HepG2 (cell line): ENCODE data around the gene GTF2H1. TPM values are rescaled to one million over a fixed set of nuclear protein-coding genes. Genes with fewer than 3 reads are reported as not detected.
A peak's percentile ranks its signal among the peaks of the same experiment; 100 is the strongest.

Experiments used
- ATAC-seq: fragments of 200-7000 bp; cut with Tn5 transposase; 3 replicates; pipeline ENCODE4 v1.9.1; 2020; ENCODE audit warnings: mild to moderate bottlenecking, moderate library complexity
- BruUV-seq: library from RNA; stranded (reverse); fragments of 400-500 nt; replicated peaks from 2 replicates; lab custom pipeline; 2021; lab: Mats Ljungman, UMichigan
- CTCF ChIA-PET: fragments of 300-600 bp; formaldehyde crosslinking; extraction: SDS; loops from one replicate; lab custom pipeline; 2021; ENCODE audit warnings: low total read pairs, inconsistent platforms, low intra/inter-chr PET ratio; lab: Yijun Ruan, JAX
- POLR2A ChIA-PET: fragments of 350-600 bp; sonication (Branson Sonifier 250); formaldehyde crosslinking; loops from one replicate; lab custom pipeline; 2020; ENCODE audit warnings: antibody characterized with exemption, inconsistent platforms; lab: Yijun Ruan, JAX
- DNase-seq: peaks from one replicate; pipeline ENCODE4 v3.0.0-alpha.2; 2015; ENCODE audit warnings: low spot score
- FAIRE-seq: peaks from 3 replicates; lab custom pipeline; 2011; peaks lifted over from hg19 to GRCh38; lab: Jason Lieb, UNC
- H2AFZ ChIP-seq: one replicate; pipeline ENCODE4 v1.6.1; 2011; ENCODE audit warnings: low read length, inconsistent platforms
- H3K27ac ChIP-seq: fragments of 300-600 bp; 3 replicates; pipeline ENCODE4 v1.8.0; 2011; ENCODE audit warnings: mixed run types, mild to moderate bottlenecking, mixed read lengths, low read length, inconsistent platforms; ENCODE audit not compliant: insufficient read depth; ENCODE audit errors: extremely low read length
- H3K27me3 ChIP-seq, 2 experiments: fragments of 200-600 bp in 1 of 2; 2 replicates in 1 of 2; 3 replicates in 1 of 2; pipeline versions ENCODE4 v1.6.0 to v1.8.0; 2011; ENCODE audit warnings: low read length in 2 of 2, mild to moderate bottlenecking in 2 of 2, moderate library complexity in 2 of 2, inconsistent platforms in 1 of 2; ENCODE audit not compliant: insufficient read depth in 2 of 2, control insufficient read depth in 1 of 2
- H3K36me3 ChIP-seq, 2 experiments: fragments of 200-600 bp in 1 of 2; replicated peaks in 1 of 2; 2 replicates in 1 of 2; 3 replicates in 1 of 2; pipeline versions ENCODE4 v1.5.1 to v1.8.0; 2011; ENCODE audit warnings: low read length in 2 of 2, inconsistent platforms in 1 of 2; ENCODE audit not compliant: insufficient read depth in 2 of 2, control insufficient read depth in 1 of 2
- H3K4me1 ChIP-seq: 2 replicates; pipeline ENCODE4 v1.5.1; 2012; ENCODE audit warnings: low read length, inconsistent platforms; ENCODE audit not compliant: insufficient read depth
- H3K4me2 ChIP-seq: 2 replicates; pipeline ENCODE4 v1.6.0; 2011; ENCODE audit warnings: low read depth, low read length, inconsistent platforms
- H3K4me3 ChIP-seq, 3 experiments: fragments of 200-600 bp in 1 of 3; sonication (generic), shearing (Covaris generic) in 1 of 3; replicated peaks in 1 of 3; 2 replicates each; pipeline ENCODE4 v1.5.1; 2011 to 2016; ENCODE audit warnings: low read length in 3 of 3, inconsistent platforms in 2 of 3, low read depth in 2 of 3, mild to moderate bottlenecking in 2 of 3, control low read depth in 1 of 3, mixed read lengths in 1 of 3; ENCODE audit not compliant: insufficient read depth in 1 of 3
- H3K79me2 ChIP-seq: one replicate; pipeline ENCODE4 v1.6.1; 2011; ENCODE audit warnings: low read length, inconsistent platforms; ENCODE audit not compliant: insufficient read depth
- H3K9ac ChIP-seq: 2 replicates; pipeline ENCODE4 v1.6.0; 2011; ENCODE audit warnings: mild to moderate bottlenecking, low read depth, low read length, inconsistent platforms; ENCODE audit not compliant: insufficient read depth
- H3K9me3 ChIP-seq: 2 replicates; pipeline ENCODE4 v1.5.1; 2012; ENCODE audit warnings: mild to moderate bottlenecking, low read length
- H4K20me1 ChIP-seq: 2 replicates; pipeline ENCODE4 v1.6.0; 2011; ENCODE audit warnings: inconsistent platforms, mild to moderate bottlenecking, low read length, moderate library complexity; ENCODE audit not compliant: insufficient read depth
- HOMEZ ChIP-seq: IDR thresholded peaks from 2 replicates; pipeline ENCODE4 v1.6.1; 2016; ENCODE audit warnings: low read depth
- KDM3A ChIP-seq: IDR thresholded peaks from 2 replicates; pipeline ENCODE4 v1.6.1; 2018; ENCODE audit warnings: low read depth, missing compliant biosample characterization
- MAZ ChIP-seq, 2 experiments: sonication (generic) in 1 of 2; formaldehyde crosslinking in 1 of 2; IDR thresholded peaks; 2 replicates each; pipeline versions ENCODE4 v1.5.0 to v1.6.1; 2012 to 2020; ENCODE audit warnings: low read depth in 2 of 2, mild to moderate bottlenecking in 2 of 2, borderline replicate concordance in 1 of 2, improper control_type of control experiment in 1 of 2, low read length in 1 of 2, missing genetic modification reagents in 1 of 2, moderate library complexity in 1 of 2
- NR2F6 ChIP-seq, 2 experiments: IDR thresholded peaks; 2 replicates each; pipeline ENCODE4 v1.6.1; 2016; ENCODE audit warnings: antibody characterized with exemption in 1 of 2, mild to moderate bottlenecking in 1 of 2
- NR3C1 ChIP-seq: sonication (generic); formaldehyde crosslinking; IDR thresholded peaks from 2 replicates; pipeline ENCODE4 v1.4.0; 2020; ENCODE audit warnings: missing genetic modification reagents
- ZBTB33 ChIP-seq: sonication (generic); formaldehyde crosslinking; IDR thresholded peaks from 2 replicates; pipeline ENCODE4 v1.4.0; 2020; ENCODE audit warnings: missing genetic modification reagents
- ZBTB7B ChIP-seq: sonication (generic); formaldehyde crosslinking; IDR thresholded peaks from 2 replicates; pipeline ENCODE4 v1.4.0; 2020; ENCODE audit warnings: missing genetic modification reagents
- ZMYM3 ChIP-seq: sonication (generic); formaldehyde crosslinking; IDR thresholded peaks from 2 replicates; pipeline ENCODE4 v1.5.1; 2020; ENCODE audit warnings: mild to moderate bottlenecking, missing genetic modification reagents
- ZNF121 ChIP-seq: sonication (generic); formaldehyde crosslinking; IDR thresholded peaks from 2 replicates; pipeline ENCODE4 v1.5.0; 2020; ENCODE audit warnings: mild to moderate bottlenecking, missing genetic modification reagents
- ZNF260 ChIP-seq: sonication (generic); formaldehyde crosslinking; IDR thresholded peaks from 2 replicates; pipeline ENCODE4 v1.4.0; 2020; ENCODE audit warnings: missing genetic modification reagents, low read depth, mild to moderate bottlenecking, borderline replicate concordance
- WGBS: methylation state at CpG from one replicate; pipeline ENCODE4 v1.1.6; 2017; ENCODE audit warnings: low lambda C conversion rate; 5-methylcytosine and 5-hydroxymethylcytosine counted together
- in situ Hi-C: cut with HindIII; loops from 2 replicates; pipeline ENCODE4 v1.10.0; 2017; ENCODE audit warnings: low pct_unique_long_range_greater_than_20kb; ENCODE audit not compliant: extremely low pct_ligation_motif_present
- intact Hi-C: fragments of 100-400 bp; cut with micrococcal nuclease; formaldehyde crosslinking; loops from one replicate; pipeline ENCODE4 v1.10.0; 2022; ENCODE audit not compliant: unreplicated experiment
- polyA plus RNA-seq, 8 experiments: library from polyadenylated mRNA; depleted of rRNA in 3 of 8; stranded (reverse) in 7 of 8; unstranded in 1 of 8; fragments of >200 nt; fragmentation: Illumina TruSeq in 4 of 8; extraction: Trizol in 4 of 8; gene quantifications; 2 replicates each; pipeline versions ENCODE4 v1.2.1 to v1.2.3, GENCODE V29; 2011 to 2016; ENCODE audit warnings: low read depth in 4 of 8, missing spikeins in 1 of 8, mixed read lengths in 1 of 8; ENCODE audit not compliant: insufficient read depth in 1 of 8
- total RNA-seq, 5 experiments: library from RNA; depleted of rRNA; stranded (reverse); fragments of >200 nt; fragmentation: Illumina TruSeq; extraction: Trizol; gene quantifications; 2 replicates each; pipeline ENCODE4 v1.2.3, GENCODE V29; 2016; ENCODE audit warnings: low read depth in 1 of 5

Gene GTF2H1
- total and polyA plus RNA-seq, 2 of the 13 experiments (the other 11 are each of a cell fraction or from before 2014, with no cell fraction given): 15.7 to 51.4 TPM

GRCh38 chr11:18392434-18393321, 70.3 kb downstream of the GTF2H1 start:
- in situ Hi-C loops (no loop called here), intact Hi-C loops (loop anchor here (10.0 kb wide), 1 partner anchor 132 kb away; the partner anchor contains the start of gene TSG101)
- Histone ChIP-seq H4K20me1 (peaks cover 27% of the 10 kb centered on the region), H3K36me3 (peaks cover 2 to 15% of the 10 kb centered on the region in 2 experiments; a peak in 3 of 5 replicates), H3K27me3 (no peaks in the 10 kb centered on the region; a peak in 1 of 5 replicates), H2AFZ (no peak overlapping the region), H3K9me3 (no peaks in the 10 kb centered on the region), H3K27ac (no peak overlapping the region), H3K9ac (no peak overlapping the region), H3K4me2 (no peak overlapping the region), H3K4me3 (no peak overlapping the region), H3K4me1 (peaks cover 53% of the 10 kb centered on the region), H3K79me2 (peaks cover 37% of the 10 kb centered on the region)
- BruUV-seq: no TSS peak
- CTCF ChIA-PET: no interaction called here
- ATAC-seq (no peak), DNase-seq (no peak), FAIRE-seq (no peak)
- 90% methylated on average over 4 of the region's 4 CpGs for WGBS
- peak; percentile 77 for TF ChIP-seq ZNF121 (CRISPR knock-in tag)
- no peak for TF ChIP-seq MAZ (IDR thresholded peaks at IDR 0.05; ENCODE audit: borderline replicate concordance, low read depth, low read length)
- no peak for TF ChIP-seq MAZ (CRISPR knock-in tag; IDR thresholded peaks at IDR 0.05; ENCODE audit: low read depth)
- POLR2A ChIA-PET: interaction anchor here (5.9 kb wide), 1 partner anchor 8 kb away, joined by 298 read pairs; no protein-coding TSS in a partner anchor

- Histone ChIP-seq H3K4me2 (peak overlapping the region; percentile 96), H3K27me3 (no peaks in the 10 kb centered on the region; a peak in 1 of 5 replicates), H3K27ac (peak overlapping the region; percentile 83), H3K4me1 (peaks cover 56% of the 10 kb centered on the region), H3K79me2 (peaks cover 44% of the 10 kb centered on the region), H3K9me3 (no peaks in the 10 kb centered on the region), H2AFZ (peak overlapping the region; percentile 45), H3K4me3 (peak overlapping the region in 1 of 3 experiments; percentile 45; a peak in 2 of 6 replicates), H3K9ac (peak overlapping the region; percentile 97), H3K36me3 (peaks cover 4 to 22% of the 10 kb centered on the region in 2 experiments; a peak in 3 of 5 replicates), H4K20me1 (peaks cover 38% of the 10 kb centered on the region)
- TSS peak; percentile 91 for BruUV-seq
- in situ Hi-C loops (no loop called here), intact Hi-C loops (loop anchor here (10.0 kb wide), 1 partner anchor 131 kb away; the partner anchor contains the start of gene TSG101)
- ChIA-PET CTCF (no interaction called here), POLR2A (interaction anchor here (0.6 to 5.9 kb wide), 20 partner anchors 9 to 240 kb away, joined by 3 to 298 read pairs (median 4); partner anchors contain the start of genes GTF2H1, HPS5, SPTY2D1 and TSG101)
- no peak for DNase-seq
- FAIRE-seq: peak; percentile 53
- ATAC-seq: peak; percentile 44
- WGBS: 69% methylated on average over 22 of the region's 22 CpGs
- peak; percentile 44; the same call in 1 of the 2 replicates for TF ChIP-seq NR2F6 (IDR thresholded peaks at IDR 0.05)
- no peak for TF ChIP-seq NR2F6 (CRISPR knock-in tag; IDR thresholded peaks at IDR 0.05)
- peak; percentile 5; the same call in 1 of the 2 replicates for TF ChIP-seq ZBTB7B (CRISPR knock-in tag)
- TF ChIP-seq ZNF260 (CRISPR knock-in tag): no peak
- TF ChIP-seq HOMEZ (CRISPR knock-in tag): 0 out of 2 replicates have a peak, but pooled peaks have one; percentile 4
- no peak for TF ChIP-seq NR3C1 (CRISPR knock-in tag)
- TF ChIP-seq ZMYM3: 0 out of 2 replicates have a peak, but pooled peaks have one; percentile 2
- 0 out of 2 replicates have a peak, but pooled peaks have one; percentile 5 for TF ChIP-seq ZBTB33
- TF ChIP-seq KDM3A: no peak
Measured at GRCh38 chr11:18393581-18394274, 71.4 kb downstream of the GTF2H1 start.
